ENCODE data around the gene SOX6.
"Not testable (repeated sequence)": the region's sequence is repeated elsewhere in the genome, so short reads cannot be mapped to it uniquely, and the experiment has no call there.

SOX6 gene

DNA sequence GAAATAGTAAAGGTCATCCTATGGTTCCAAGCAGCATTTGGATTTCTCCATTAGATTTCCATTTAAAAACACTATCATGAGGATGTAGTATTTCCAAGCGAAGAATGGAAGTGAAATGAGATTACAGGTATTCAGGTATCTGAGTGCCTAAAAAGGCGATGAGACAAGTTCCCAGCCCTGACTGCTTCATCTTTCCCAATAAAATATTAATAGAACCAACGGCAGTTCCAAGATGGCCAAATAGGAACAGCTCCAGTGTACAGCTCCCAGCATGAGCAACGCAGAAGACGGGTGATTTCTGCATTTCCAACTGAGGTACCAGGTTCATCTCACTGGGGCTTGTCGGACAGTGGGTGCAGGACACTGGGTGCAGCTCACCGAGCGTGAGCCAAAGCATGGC is 215.2 kb downstream of the SOX6 start:
- not testable (repeated sequence) for H3K4me2 ChIP-seq (ENCODE audit: low read length); H3K27ac ChIP-seq (ENCODE audit: low read depth, low read length, poor library complexity, severe bottlenecking); H3K9ac ChIP-seq (ENCODE audit: low read length); H3K4me1 ChIP-seq (ENCODE audit: insufficient read depth, low read length, severe bottlenecking); H3K27me3 ChIP-seq (ENCODE audit: insufficient read depth, low read length); H3K9me3 ChIP-seq (ENCODE audit: low read length); H2AFZ ChIP-seq (ENCODE audit: low read length); H3K79me2 ChIP-seq (ENCODE audit: insufficient read depth, low read length); H4K20me1 ChIP-seq (ENCODE audit: insufficient read depth, low read length); H3K4me3 ChIP-seq (ENCODE audit: low read depth, low read length, poor library complexity, severe bottlenecking); H3K36me3 ChIP-seq (ENCODE audit: insufficient read depth, low read length); H3F3A ChIP-seq (ENCODE audit: insufficient read depth, low read length); H3K9me2 ChIP-seq (ENCODE audit: low read depth, low read length)

DNA sequence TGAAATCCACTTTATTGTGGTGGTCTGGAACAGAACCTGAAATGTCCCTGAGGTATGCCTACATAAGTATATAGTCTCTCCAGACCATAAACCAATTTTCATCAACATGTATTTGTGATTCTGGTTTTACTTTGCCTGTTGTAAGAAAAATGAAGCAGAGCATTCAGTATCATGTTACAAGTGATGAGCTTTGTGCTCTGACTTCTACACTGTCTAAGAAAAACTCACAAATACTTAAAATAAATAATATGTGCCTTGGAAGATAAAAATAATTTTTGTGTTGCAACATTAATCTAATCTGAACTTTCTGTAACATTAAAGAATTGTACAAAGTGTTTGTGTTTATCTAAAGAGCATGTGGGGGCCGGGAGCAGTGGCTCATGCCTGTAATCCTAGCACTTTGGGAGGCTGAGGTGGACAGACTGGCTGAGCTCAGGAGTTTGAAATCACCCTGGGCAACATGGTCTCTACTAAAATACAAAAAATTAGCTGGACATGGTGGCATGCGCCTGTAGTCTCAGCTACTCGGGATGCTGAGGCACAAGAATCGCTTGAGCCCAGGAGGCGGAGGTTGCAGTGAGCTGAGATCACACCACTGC is 219.5 kb downstream of the SOX6 start:
- H3K27ac ChIP-seq (ENCODE audit: low read depth, low read length, poor library complexity, severe bottlenecking) = no peak overlapping the region
- H3K27me3 ChIP-seq (ENCODE audit: insufficient read depth, low read length) = no peaks in the 10 kb centered on the region
- H3K4me1 ChIP-seq (ENCODE audit: insufficient read depth, low read length, severe bottlenecking) = no peaks in the 10 kb centered on the region
- TF ChIP-seq, protein P1, sequence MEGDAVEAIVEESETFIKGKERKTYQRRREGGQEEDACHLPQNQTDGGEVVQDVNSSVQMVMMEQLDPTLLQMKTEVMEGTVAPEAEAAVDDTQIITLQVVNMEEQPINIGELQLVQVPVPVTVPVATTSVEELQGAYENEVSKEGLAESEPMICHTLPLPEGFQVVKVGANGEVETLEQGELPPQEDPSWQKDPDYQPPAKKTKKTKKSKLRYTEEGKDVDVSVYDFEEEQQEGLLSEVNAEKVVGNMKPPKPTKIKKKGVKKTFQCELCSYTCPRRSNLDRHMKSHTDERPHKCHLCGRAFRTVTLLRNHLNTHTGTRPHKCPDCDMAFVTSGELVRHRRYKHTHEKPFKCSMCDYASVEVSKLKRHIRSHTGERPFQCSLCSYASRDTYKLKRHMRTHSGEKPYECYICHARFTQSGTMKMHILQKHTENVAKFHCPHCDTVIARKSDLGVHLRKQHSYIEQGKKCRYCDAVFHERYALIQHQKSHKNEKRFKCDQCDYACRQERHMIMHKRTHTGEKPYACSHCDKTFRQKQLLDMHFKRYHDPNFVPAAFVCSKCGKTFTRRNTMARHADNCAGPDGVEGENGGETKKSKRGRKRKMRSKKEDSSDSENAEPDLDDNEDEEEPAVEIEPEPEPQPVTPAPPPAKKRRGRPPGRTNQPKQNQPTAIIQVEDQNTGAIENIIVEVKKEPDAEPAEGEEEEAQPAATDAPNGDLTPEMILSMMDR (IDR thresholded peaks at IDR 0.05; ENCODE audit: low read length) = no peak
- TF ChIP-seq EZH2 (IDR thresholded peaks at IDR 0.05; ENCODE audit: borderline replicate concordance, low read length) = no peak
- no peaks in the 10 kb centered on the region for H4K20me1 ChIP-seq (ENCODE audit: insufficient read depth, low read length)
- H3K9ac ChIP-seq (ENCODE audit: low read length) = no peak overlapping the region
- no peaks in the 10 kb centered on the region for H3F3A ChIP-seq (ENCODE audit: insufficient read depth, low read length)
- no peaks in the 10 kb centered on the region for H3K36me3 ChIP-seq (ENCODE audit: insufficient read depth, low read length)
- no peaks in the 10 kb centered on the region for H3K9me2 ChIP-seq (ENCODE audit: low read depth, low read length)
- no peaks in the 10 kb centered on the region for H3K79me2 ChIP-seq (ENCODE audit: insufficient read depth, low read length)
- H3K9me3 ChIP-seq (ENCODE audit: low read length) = no peaks in the 10 kb centered on the region
- H2AFZ ChIP-seq (ENCODE audit: low read length) = no peak overlapping the region
- no peak overlapping the region for H3K4me2 ChIP-seq (ENCODE audit: low read length)
- no peak overlapping the region for H3K4me3 ChIP-seq (ENCODE audit: low read depth, low read length, poor library complexity, severe bottlenecking)

DNA sequence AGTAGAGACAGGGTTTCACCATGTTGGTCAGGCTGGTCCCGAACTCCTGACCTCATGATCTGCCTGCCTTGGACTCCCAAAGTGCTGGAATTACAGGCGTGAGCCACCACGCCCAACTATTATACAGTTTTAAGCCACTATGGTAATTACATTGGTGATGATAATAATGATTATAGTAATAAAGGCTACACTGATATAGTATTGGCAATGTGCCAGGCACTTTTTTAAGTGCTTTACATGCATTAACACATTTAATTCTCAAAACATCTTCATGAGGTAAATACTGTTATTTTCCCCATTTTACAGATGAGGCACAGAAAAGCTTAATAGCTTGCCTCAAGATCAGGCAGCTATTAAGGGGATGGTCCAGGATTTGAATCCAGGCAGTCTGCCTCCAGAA is 222.5 kb downstream of the SOX6 start:
- Histone ChIP-seq H3K9me2 (ENCODE audit: low read depth, low read length) (no peaks in the 10 kb centered on the region), H3K9ac (ENCODE audit: low read length) (no peak overlapping the region), H3K4me1 (ENCODE audit: insufficient read depth, low read length, severe bottlenecking) (no peaks in the 10 kb centered on the region), H3F3A (ENCODE audit: insufficient read depth, low read length) (no peaks in the 10 kb centered on the region), H2AFZ (ENCODE audit: low read length) (no peak overlapping the region), H3K36me3 (ENCODE audit: insufficient read depth, low read length) (no peaks in the 10 kb centered on the region), H3K4me3 (ENCODE audit: low read depth, low read length, poor library complexity, severe bottlenecking) (no peak overlapping the region), H3K9me3 (ENCODE audit: low read length) (no peaks in the 10 kb centered on the region), H3K4me2 (ENCODE audit: low read length) (no peak overlapping the region), H3K27me3 (ENCODE audit: insufficient read depth, low read length) (no peaks in the 10 kb centered on the region), H4K20me1 (ENCODE audit: insufficient read depth, low read length) (no peaks in the 10 kb centered on the region), H3K79me2 (ENCODE audit: insufficient read depth, low read length) (no peaks in the 10 kb centered on the region), H3K27ac (ENCODE audit: low read depth, low read length, poor library complexity, severe bottlenecking) (no peak overlapping the region)
- TF ChIP-seq, protein P1 (IDR thresholded peaks at IDR 0.05; ENCODE audit: low read length) = no peak
- TF ChIP-seq EZH2 (IDR thresholded peaks at IDR 0.05; ENCODE audit: borderline replicate concordance, low read length) = no peak

DNA sequence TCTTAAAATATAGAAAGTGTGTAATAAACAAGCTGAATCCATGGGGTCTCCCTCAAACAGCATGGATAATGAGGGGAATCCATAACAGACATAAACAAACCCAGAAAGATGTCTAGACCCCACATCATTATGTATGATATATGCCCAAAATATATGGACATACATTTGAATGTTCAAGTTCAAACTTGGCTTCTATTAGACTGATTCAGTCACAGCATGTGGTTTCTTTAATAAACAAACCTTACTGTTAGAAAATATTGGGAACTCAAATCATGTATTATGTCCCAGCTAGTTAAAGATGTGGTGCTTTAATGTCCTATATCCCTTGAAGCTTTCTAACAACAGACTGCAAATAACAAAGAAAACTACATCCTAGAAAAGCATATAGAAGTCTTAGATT is 228.6 kb downstream of the SOX6 start:
- Histone ChIP-seq H2AFZ (ENCODE audit: low read length) (no peak overlapping the region), H3K9me3 (ENCODE audit: low read length) (no peaks in the 10 kb centered on the region), H3K4me2 (ENCODE audit: low read length) (no peak overlapping the region), H3K27me3 (ENCODE audit: insufficient read depth, low read length) (no peaks in the 10 kb centered on the region), H3F3A (ENCODE audit: insufficient read depth, low read length) (no peaks in the 10 kb centered on the region), H3K9me2 (ENCODE audit: low read depth, low read length) (no peaks in the 10 kb centered on the region), H3K4me1 (ENCODE audit: insufficient read depth, low read length, severe bottlenecking) (no peaks in the 10 kb centered on the region), H3K27ac (ENCODE audit: low read depth, low read length, poor library complexity, severe bottlenecking) (no peak overlapping the region), H3K36me3 (ENCODE audit: insufficient read depth, low read length) (no peaks in the 10 kb centered on the region), H4K20me1 (ENCODE audit: insufficient read depth, low read length) (no peaks in the 10 kb centered on the region), H3K9ac (ENCODE audit: low read length) (no peak overlapping the region), H3K4me3 (ENCODE audit: low read depth, low read length, poor library complexity, severe bottlenecking) (no peak overlapping the region), H3K79me2 (ENCODE audit: insufficient read depth, low read length) (no peaks in the 10 kb centered on the region)
- TF ChIP-seq EZH2 (IDR thresholded peaks at IDR 0.05; ENCODE audit: borderline replicate concordance, low read length) = no peak
- TF ChIP-seq, protein P1 (IDR thresholded peaks at IDR 0.05; ENCODE audit: low read length) = no peak
